AG04449 (cell line): ENCODE data around the gene MUC12.

ENCODE experiments used
- CTCF ChIA-PET: fragments of 350-600 bp; formaldehyde crosslinking; extraction: SDS; loops from one replicate; lab custom pipeline; 2021; ENCODE audit warnings: antibody characterized with exemption; lab: Yijun Ruan, JAX
- POLR2A ChIA-PET: fragments of 400-600, 350-600 bp; formaldehyde crosslinking; extraction: SDS; loops from one replicate; lab custom pipeline; 2020; ENCODE audit warnings: antibody characterized with exemption, inconsistent platforms; lab: Yijun Ruan, JAX
- DNase-seq: peaks from one replicate; pipeline ENCODE4 v3.0.0-alpha.2; 2010; ENCODE audit warnings: low read depth, low spot score
- H3K4me3 ChIP-seq: 2 replicates; pipeline ENCODE4 v1.5.1; 2011; ENCODE audit warnings: low read depth, mild to moderate bottlenecking, control low read depth, low read length
- TF ChIP-seq, protein P1 (sequence below): IDR thresholded peaks from one replicate; pipeline ENCODE4 v1.5.1; 2011; ENCODE audit warnings: mild to moderate bottlenecking, moderate library complexity, low read length, control low read depth, inconsistent platforms; ENCODE audit not compliant: insufficient read depth; ENCODE audit errors: missing control alignments

The MUC12 gene

DNA sequence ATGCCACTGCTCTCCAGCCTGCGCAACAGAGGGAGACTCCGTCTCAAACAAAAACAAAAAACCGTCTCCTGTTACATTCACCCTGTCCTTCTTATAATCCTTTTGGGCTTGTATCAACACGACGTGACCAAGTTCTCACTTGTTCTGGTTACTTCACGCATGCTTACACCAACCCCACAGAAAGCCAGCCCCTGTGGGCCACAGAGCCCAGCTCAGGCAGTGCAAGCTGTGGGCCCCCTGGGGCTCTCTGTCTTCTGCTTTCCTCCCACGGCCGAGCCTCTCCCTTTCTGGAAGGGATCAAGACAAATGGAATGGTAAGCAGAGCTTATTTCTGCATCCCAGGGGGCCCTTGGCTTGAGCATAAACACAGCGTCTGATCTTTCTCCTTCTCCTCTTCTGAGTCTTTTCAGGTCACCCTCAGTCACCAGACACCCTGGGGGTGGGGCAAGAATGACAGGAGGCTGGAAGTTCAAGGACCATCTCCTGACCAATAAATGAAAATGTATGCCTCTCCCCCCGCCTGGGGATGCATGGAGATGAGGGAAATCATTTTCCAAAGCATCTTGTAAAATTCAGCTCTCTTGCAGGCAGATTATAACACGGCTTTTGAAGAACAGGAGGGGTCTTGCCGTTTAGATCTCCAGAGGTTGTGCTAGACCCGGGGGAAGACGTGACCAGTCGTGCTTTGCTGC, 96.9 kb downstream of the MUC12 start:
- H3K4me3 ChIP-seq: no peak overlapping the region
- no peak for DNase-seq
- TF ChIP-seq, protein P1, sequence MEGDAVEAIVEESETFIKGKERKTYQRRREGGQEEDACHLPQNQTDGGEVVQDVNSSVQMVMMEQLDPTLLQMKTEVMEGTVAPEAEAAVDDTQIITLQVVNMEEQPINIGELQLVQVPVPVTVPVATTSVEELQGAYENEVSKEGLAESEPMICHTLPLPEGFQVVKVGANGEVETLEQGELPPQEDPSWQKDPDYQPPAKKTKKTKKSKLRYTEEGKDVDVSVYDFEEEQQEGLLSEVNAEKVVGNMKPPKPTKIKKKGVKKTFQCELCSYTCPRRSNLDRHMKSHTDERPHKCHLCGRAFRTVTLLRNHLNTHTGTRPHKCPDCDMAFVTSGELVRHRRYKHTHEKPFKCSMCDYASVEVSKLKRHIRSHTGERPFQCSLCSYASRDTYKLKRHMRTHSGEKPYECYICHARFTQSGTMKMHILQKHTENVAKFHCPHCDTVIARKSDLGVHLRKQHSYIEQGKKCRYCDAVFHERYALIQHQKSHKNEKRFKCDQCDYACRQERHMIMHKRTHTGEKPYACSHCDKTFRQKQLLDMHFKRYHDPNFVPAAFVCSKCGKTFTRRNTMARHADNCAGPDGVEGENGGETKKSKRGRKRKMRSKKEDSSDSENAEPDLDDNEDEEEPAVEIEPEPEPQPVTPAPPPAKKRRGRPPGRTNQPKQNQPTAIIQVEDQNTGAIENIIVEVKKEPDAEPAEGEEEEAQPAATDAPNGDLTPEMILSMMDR: no peak
- ChIA-PET POLR2A (interaction anchor here (0.8 kb wide), 1 partner anchor 78 kb away, joined by 3 read pairs; no protein-coding TSS in a partner anchor), CTCF (interaction anchor here (1.2 to 6.9 kb wide), 3 partner anchors 11 to 171 kb away, joined by 3 to 55 read pairs (median 7); partner anchors contain the start of gene ACHE)

DNA sequence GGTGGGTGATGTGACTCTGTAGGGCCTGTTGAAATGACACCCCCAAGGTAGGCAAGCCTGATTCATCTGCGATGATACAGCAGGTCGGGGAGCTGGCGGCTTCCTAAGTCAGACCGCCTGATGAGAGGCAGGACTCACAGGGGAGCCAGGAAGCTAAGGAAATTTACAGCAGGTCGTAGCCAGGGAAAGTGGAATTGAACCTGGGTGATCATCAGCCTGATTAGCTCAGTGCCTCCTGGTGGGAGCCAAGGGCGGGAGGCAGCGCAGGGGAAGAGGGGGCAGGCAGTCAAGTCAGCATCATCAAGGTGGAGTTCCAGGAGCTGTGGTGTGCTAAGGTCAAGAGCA, 97.4 kb downstream of the MUC12 start:
- no peak for DNase-seq
- POLR2A ChIA-PET: interaction anchor here (0.8 kb wide), 1 partner anchor 77 kb away, joined by 3 read pairs; no protein-coding TSS in a partner anchor
- no peak overlapping the region for H3K4me3 ChIP-seq
- TF ChIP-seq, protein P1: no peak
- CTCF ChIA-PET: interaction anchor here (0.9 to 6.9 kb wide), 3 partner anchors 12 to 172 kb away, joined by 3 to 55 read pairs (median 7); partner anchors contain the start of gene ACHE

GRCh38 chr7:101068401-101068800, 99.0 kb downstream of the MUC12 start:
- ChIA-PET POLR2A (no interaction called here), CTCF (interaction anchor here (1.4 to 6.9 kb wide), 3 partner anchors 10 to 170 kb away, joined by 4 to 55 read pairs (median 10); no protein-coding TSS in a partner anchor)
- H3K4me3 ChIP-seq: no peak overlapping the region
- no peak for DNase-seq
- TF ChIP-seq, protein P1: no peak
